ENCODE measurements around the gene THYN1. TPM values are rescaled to one million over a fixed set of nuclear protein-coding genes. Genes with fewer than 3 reads are reported as not detected.
A peak's percentile ranks its signal among the peaks of the same experiment; 100 is the strongest.

Gene THYN1
- total RNA-seq, 3 donors from 2014 or later: 51.7 to 73.9 (median 58.7) TPM

- H3K27me3 ChIP-seq: peaks cover 0 to 61% of the 10 kb centered on the region in 2 donors
- H3K9me3 ChIP-seq: no peaks in the 10 kb centered on the region
- no peaks in the 10 kb centered on the region for H3K36me3 ChIP-seq
- H3K4me3 ChIP-seq: peak overlapping the region; percentile 13 to 64 (median 45)
- H3K27ac ChIP-seq: no peak overlapping the region
- no peak for TF ChIP-seq POLR2AphosphoS5 (IDR thresholded peaks at IDR 0.05)
- TF ChIP-seq POLR2A (IDR thresholded peaks at IDR 0.05): no peak
- TF ChIP-seq CTCF (IDR thresholded peaks at IDR 0.05): no peak
- peaks cover 3 to 6% of the 10 kb centered on the region in 2 donors for H3K4me1 ChIP-seq
- DNase-seq (ENCODE audit: low spot score in 2 of 2): peak in 1 of 2 donors; percentile 6
- intact Hi-C loops (cut with DNase I; ENCODE audit: low total_unique reads): no loop called here
These were observed 23.4 kb upstream of the THYN1 start for GRCh38 chr11:134276396-134277182.

GRCh38 chr11:134275534-134276395, 22.6 kb upstream of the THYN1 start, which contains the start of gene GLB1L3:
GLB1L3 (plus strand) TSS chr11:134276379; CDS start chr11:134276741, 362 bp downstream.
- peak in 1 of 2 donors; percentile 26 for DNase-seq (ENCODE audit: low spot score in 2 of 2)
- no peak for TF ChIP-seq POLR2A (IDR thresholded peaks at IDR 0.05)
- TF ChIP-seq CTCF (IDR thresholded peaks at IDR 0.05): peak in 1 of 3 donors; percentile 38
- TF ChIP-seq POLR2AphosphoS5 (IDR thresholded peaks at IDR 0.05): no peak
- peaks cover 3 to 6% of the 10 kb centered on the region in 2 donors for H3K4me1 ChIP-seq
- H3K4me3 ChIP-seq: peak within 1 kb of the TSS; percentile 13 to 64 (median 45)
- H3K36me3 ChIP-seq: no peaks in the 10 kb centered on the region
- peaks cover 0 to 65% of the 10 kb centered on the region in 2 donors for H3K27me3 ChIP-seq
- peak within 1 kb of the TSS in 1 of 2 donors; percentile 64 for H3K27ac ChIP-seq
- H3K9me3 ChIP-seq: no peaks in the 10 kb centered on the region
- intact Hi-C loops (cut with DNase I; ENCODE audit: low total_unique reads): no loop called here

GRCh38 chr11:134275188-134275533, 22.0 kb upstream of the THYN1 start:
- H3K27ac ChIP-seq: no peak overlapping the region
- intact Hi-C loops (cut with DNase I; ENCODE audit: low total_unique reads): no loop called here
- peaks cover 0 to 65% of the 10 kb centered on the region in 2 donors for H3K27me3 ChIP-seq

GRCh38 chr11:134273317-134273712, 20.2 kb upstream of the THYN1 start:
- Histone ChIP-seq H3K4me1 (peaks cover 3 to 6% of the 10 kb centered on the region in 2 donors), H3K36me3 (no peaks in the 10 kb centered on the region), H3K4me3 (no peak overlapping the region), H3K27ac (no peak overlapping the region), H3K27me3 (peaks cover 0 to 65% of the 10 kb centered on the region in 2 donors), H3K9me3 (no peaks in the 10 kb centered on the region)
- TF ChIP-seq POLR2A (IDR thresholded peaks at IDR 0.05) (no peak), CTCF (IDR thresholded peaks at IDR 0.05) (no peak), POLR2AphosphoS5 (IDR thresholded peaks at IDR 0.05) (no peak)
- no peak for DNase-seq (ENCODE audit: low spot score in 2 of 2)
- intact Hi-C loops (cut with DNase I; ENCODE audit: low total_unique reads): no loop called here

More at GRCh38 chr11:134275188-134275533, 22.0 kb upstream of the THYN1 start:
- no peak for DNase-seq (ENCODE audit: low spot score in 2 of 2)
- Histone ChIP-seq H3K36me3 (no peaks in the 10 kb centered on the region), H3K4me3 (peak overlapping the region in 2 of 3 donors; percentile 45 to 64), H3K4me1 (peaks cover 3 to 6% of the 10 kb centered on the region in 2 donors), H3K9me3 (no peaks in the 10 kb centered on the region)
- TF ChIP-seq POLR2A (IDR thresholded peaks at IDR 0.05): no peak
- no peak for TF ChIP-seq CTCF (IDR thresholded peaks at IDR 0.05)
- TF ChIP-seq POLR2AphosphoS5 (IDR thresholded peaks at IDR 0.05): no peak
